ENCODE results near the gene VGF. TPM values are rescaled to one million over a fixed set of nuclear protein-coding genes. Genes with fewer than 3 reads are reported as not detected.

VGF gene
- total RNA-seq (2022) (1.2 and 1.3 TPM in 2 replicates), Bru-seq, nascent RNA (percentile 1 among the genes with signal in this experiment), BruChase-seq, experiment 1, labeled RNA remaining after a 2-hour chase (percentile 23 among the genes with signal in this experiment), BruChase-seq, experiment 2, labeled RNA remaining after a 6-hour chase (percentile 22 among the genes with signal in this experiment)
- long read RNA-seq, partial matches to known transcripts, result 0 of 1 reads
- long read RNA-seq, other reads (novel, unspliced or antisense), result 1 of 1 reads

- no peak for TF ChIP-seq CTCF (IDR thresholded peaks at IDR 0.05; ENCODE audit: insufficient read depth in 1 of 2, low read depth in 1 of 2, low read length in 1 of 2, severe bottlenecking in 1 of 2, unreplicated experiment in 1 of 2)
- H3K4me3 ChIP-seq (ENCODE audit: low read depth, low read length), result peak within 1 kb of the TSS; percentile 63
- peak within 1 kb of the TSS; percentile 74 for H3K4me3 Mint-ChIP-seq (ENCODE audit: unreplicated experiment)
- peaks cover 21% of the 10 kb centered on the region for H3K36me3 Mint-ChIP-seq (ENCODE audit: insufficient read depth, unreplicated experiment)
- ChIA-PET CTCF (interaction anchor here (0.9 to 2.4 kb wide), 6 partner anchors 11 to 276 kb away, joined by 3 to 26 read pairs (median 6); partner anchors contain the start of gene UFSP1), POLR2A (interaction anchor here (0.7 to 1.2 kb wide), 4 partner anchors 21 to 276 kb away, joined by 3 to 13 read pairs (median 3); partner anchors contain the start of genes UFSP1 and ZNHIT1)
- peaks cover 32% of the 10 kb centered on the region for H3K27me3 Mint-ChIP-seq (ENCODE audit: insufficient read depth, unreplicated experiment)
- H3K4me1 Mint-ChIP-seq (ENCODE audit: low read depth, unreplicated experiment), result peaks cover 31% of the 10 kb centered on the region
- H3K9me3 ChIP-seq, result no peaks in the 10 kb centered on the region
- no peak within 1 kb of the TSS for H3K27ac Mint-ChIP-seq (ENCODE audit: unreplicated experiment)
- no peaks in the 10 kb centered on the region for H3K9me3 Mint-ChIP-seq (ENCODE audit: unreplicated experiment)
- peaks cover under 1% of the 10 kb centered on the region for H3K27me3 ChIP-seq (replicated peaks; ENCODE audit: control insufficient read depth, insufficient read depth, low read length)
- DNase-seq, result peak; percentile 95 to 96
- H3K36me3 ChIP-seq (ENCODE audit: control insufficient read depth, insufficient read depth, low read length), result no peaks in the 10 kb centered on the region
- H3K4me1 ChIP-seq, result peaks cover 38% of the 10 kb centered on the region
- BruUV-seq (replicated peaks), result no TSS peak
- intact Hi-C loops (cut with micrococcal nuclease; ENCODE audit: unreplicated experiment), result no loop called here
Observed at GRCh38 chr7:101165075-101165957, at the start of gene VGF. Gene VGF (minus strand): TSS chr7:101165569. CDS start chr7:101164843, 726 bp downstream.

- no peak overlapping the region for H3K4me3 Mint-ChIP-seq (ENCODE audit: unreplicated experiment)
- ChIA-PET CTCF (no interaction called here), POLR2A (interaction anchor here (0.6 kb wide), 1 partner anchor 26 kb away, joined by 3 read pairs; no protein-coding TSS in a partner anchor)
- intact Hi-C loops (cut with micrococcal nuclease; ENCODE audit: unreplicated experiment), result no loop called here
- H3K27ac Mint-ChIP-seq (ENCODE audit: unreplicated experiment), result no peak overlapping the region
- Histone ChIP-seq H3K4me1 (peaks cover 8% of the 10 kb centered on the region; the same call in 1 of the 2 replicates), H3K9me3 (no peaks in the 10 kb centered on the region), H3K4me3 (ENCODE audit: low read depth, low read length) (no peak overlapping the region), H3K36me3 (ENCODE audit: control insufficient read depth, insufficient read depth, low read length) (peaks cover 4% of the 10 kb centered on the region), H3K27me3 (replicated peaks; ENCODE audit: control insufficient read depth, insufficient read depth, low read length) (no peaks in the 10 kb centered on the region)
- H3K27me3 Mint-ChIP-seq (ENCODE audit: insufficient read depth, unreplicated experiment), result no peaks in the 10 kb centered on the region
- TF ChIP-seq CTCF (IDR thresholded peaks at IDR 0.05; ENCODE audit: insufficient read depth in 1 of 2, low read depth in 1 of 2, low read length in 1 of 2, severe bottlenecking in 1 of 2, unreplicated experiment in 1 of 2), result no peak
- peaks cover 12% of the 10 kb centered on the region for H3K4me1 Mint-ChIP-seq (ENCODE audit: low read depth, unreplicated experiment)
- DNase-seq, result no peak
- H3K9me3 Mint-ChIP-seq (ENCODE audit: unreplicated experiment), result no peaks in the 10 kb centered on the region
- BruUV-seq (replicated peaks), result no TSS peak
- H3K36me3 Mint-ChIP-seq (ENCODE audit: insufficient read depth, unreplicated experiment), result peaks cover 59% of the 10 kb centered on the region
Observed at GRCh38 chr7:101212014-101212413, 46.6 kb upstream of the VGF start.

- Histone ChIP-seq H3K27me3 (replicated peaks; ENCODE audit: control insufficient read depth, insufficient read depth, low read length) (no peaks in the 10 kb centered on the region), H3K4me1 (peaks cover 8% of the 10 kb centered on the region; the same call in 1 of the 2 replicates), H3K36me3 (ENCODE audit: control insufficient read depth, insufficient read depth, low read length) (peaks cover 4% of the 10 kb centered on the region), H3K4me3 (ENCODE audit: low read depth, low read length) (no peak overlapping the region), H3K9me3 (no peaks in the 10 kb centered on the region)
- Mint-ChIP-seq H3K9me3 (ENCODE audit: unreplicated experiment) (no peaks in the 10 kb centered on the region), H3K36me3 (ENCODE audit: insufficient read depth, unreplicated experiment) (peaks cover 55% of the 10 kb centered on the region), H3K4me1 (ENCODE audit: low read depth, unreplicated experiment) (peaks cover 8% of the 10 kb centered on the region), H3K4me3 (ENCODE audit: unreplicated experiment) (no peak overlapping the region), H3K27ac (ENCODE audit: unreplicated experiment) (no peak overlapping the region), H3K27me3 (ENCODE audit: insufficient read depth, unreplicated experiment) (no peaks in the 10 kb centered on the region)
- intact Hi-C loops (cut with micrococcal nuclease; ENCODE audit: unreplicated experiment), result no loop called here
- no peak for TF ChIP-seq CTCF (IDR thresholded peaks at IDR 0.05; ENCODE audit: insufficient read depth in 1 of 2, low read depth in 1 of 2, low read length in 1 of 2, severe bottlenecking in 1 of 2, unreplicated experiment in 1 of 2)
- CTCF ChIA-PET, result no interaction called here
- POLR2A ChIA-PET, result no interaction called here
- no peak for DNase-seq
- BruUV-seq (replicated peaks), result no TSS peak
Observed at GRCh38 chr7:101211501-101211900, 46.1 kb upstream of the VGF start.

All from Caco-2 (cell line).